Measurements from ENCODE around the gene SMC2. TPM values are rescaled to one million over a fixed set of nuclear protein-coding genes. Genes with fewer than 3 reads are reported as not detected.

The SMC2 gene
- total and polyA plus RNA-seq, 9 of the 15 experiments (the other 6 are each of a cell fraction or from before 2014, with no cell fraction given) = 18.0 to 54.0 (median 32.9) TPM

DNA sequence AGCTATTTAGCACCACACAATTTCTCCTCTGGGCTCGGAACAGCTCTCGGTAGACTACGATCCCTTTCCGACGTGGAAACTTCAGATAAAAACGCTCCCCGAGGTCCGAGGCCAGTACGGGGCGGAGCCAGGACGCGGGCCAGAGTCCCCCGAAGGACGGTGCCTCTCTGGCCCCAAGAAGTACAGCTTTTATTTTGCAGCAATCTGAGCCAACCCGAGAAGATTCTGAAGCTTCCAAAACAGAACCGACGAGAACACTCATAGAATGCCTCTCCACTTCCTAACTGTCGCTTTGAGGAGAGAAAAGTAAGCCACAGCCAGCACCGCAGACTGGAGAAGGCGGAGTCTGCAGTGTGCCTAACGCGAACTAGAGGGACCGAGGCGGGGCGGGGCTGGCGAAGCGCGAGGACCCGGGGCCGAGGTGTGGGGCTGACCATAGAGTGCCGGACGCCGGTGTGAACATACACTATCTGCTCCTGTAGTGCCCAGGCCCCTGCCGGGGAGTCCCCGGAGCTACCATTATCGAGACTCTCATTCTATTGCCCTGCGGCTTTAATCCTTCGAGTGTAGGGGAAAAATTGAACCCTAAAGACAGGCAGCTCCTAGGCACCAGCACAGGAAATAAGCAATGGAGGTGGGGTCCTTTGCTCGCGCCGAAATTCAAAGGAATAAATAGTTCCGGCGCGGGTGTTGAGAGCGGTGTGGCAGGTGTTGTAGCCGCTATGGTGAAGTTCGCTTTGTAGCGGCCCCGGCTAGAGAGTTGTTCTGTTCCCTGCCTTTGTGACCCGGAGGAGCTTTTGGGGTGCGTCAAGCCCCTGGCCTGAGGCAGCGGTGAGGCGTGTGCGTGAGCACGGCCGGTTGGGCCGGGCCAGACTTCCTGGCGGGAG lies at the start of gene SMC2 (continued):
- TF ChIP-seq HSF4 (CRISPR knock-in tag; IDR thresholded peaks at IDR 0.05; ENCODE audit: borderline replicate concordance) = no peak
- no peak for TF ChIP-seq FUS (optimal IDR thresholded peaks at IDR 0.05; ENCODE audit: low read depth, low read length)
- TF ChIP-seq GABPA (tag; conservative IDR thresholded peaks at IDR 0.05; ENCODE audit: low read depth) = peak; percentile 83
- TF ChIP-seq HNRNPK (IDR thresholded peaks at IDR 0.05; ENCODE audit: low read depth, low read length, poor library complexity, severe bottlenecking) = no peak
- no peak for TF ChIP-seq ZNF76 (CRISPR knock-in tag; IDR thresholded peaks at IDR 0.05; ENCODE audit: borderline replicate concordance)
- no peak for TF ChIP-seq CBFA2T3 (IDR thresholded peaks at IDR 0.05)
- TF ChIP-seq SNRNP70 (optimal IDR thresholded peaks at IDR 0.05; ENCODE audit: low read depth, low read length) = no peak
- 0 out of 2 replicates have a peak, but pooled peaks have one; percentile 9 for TF ChIP-seq CHD2 (IDR thresholded peaks at IDR 0.05; ENCODE audit: low read depth, low read length)
- TF ChIP-seq TBL1XR1 (IDR thresholded peaks at IDR 0.05; ENCODE audit: low read length in 2 of 2) = no peak
- TF ChIP-seq RBM22 (IDR thresholded peaks at IDR 0.05; ENCODE audit: low read depth, low read length, poor library complexity, severe bottlenecking) = no peak
- TF ChIP-seq ZKSCAN1 (IDR thresholded peaks at IDR 0.05; ENCODE audit: low read depth, low read length) = no peak
- TF ChIP-seq, protein P1, sequence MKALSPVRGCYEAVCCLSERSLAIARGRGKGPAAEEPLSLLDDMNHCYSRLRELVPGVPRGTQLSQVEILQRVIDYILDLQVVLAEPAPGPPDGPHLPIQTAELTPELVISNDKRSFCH (CRISPR knock-in tag; IDR thresholded peaks at IDR 0.05) = no peak
- TF ChIP-seq, protein P1 (tag; IDR thresholded peaks at IDR 0.05) = peak; percentile 60
- no peak for TF ChIP-seq HNRNPL (IDR thresholded peaks at IDR 0.05; ENCODE audit: low read depth, low read length)
- no peak for TF ChIP-seq RAD21 (CRISPR knock-in tag; conservative IDR thresholded peaks at IDR 0.05 in 1 of 2, IDR thresholded peaks at IDR 0.05 in 1 of 2)
- TF ChIP-seq, protein P2, sequence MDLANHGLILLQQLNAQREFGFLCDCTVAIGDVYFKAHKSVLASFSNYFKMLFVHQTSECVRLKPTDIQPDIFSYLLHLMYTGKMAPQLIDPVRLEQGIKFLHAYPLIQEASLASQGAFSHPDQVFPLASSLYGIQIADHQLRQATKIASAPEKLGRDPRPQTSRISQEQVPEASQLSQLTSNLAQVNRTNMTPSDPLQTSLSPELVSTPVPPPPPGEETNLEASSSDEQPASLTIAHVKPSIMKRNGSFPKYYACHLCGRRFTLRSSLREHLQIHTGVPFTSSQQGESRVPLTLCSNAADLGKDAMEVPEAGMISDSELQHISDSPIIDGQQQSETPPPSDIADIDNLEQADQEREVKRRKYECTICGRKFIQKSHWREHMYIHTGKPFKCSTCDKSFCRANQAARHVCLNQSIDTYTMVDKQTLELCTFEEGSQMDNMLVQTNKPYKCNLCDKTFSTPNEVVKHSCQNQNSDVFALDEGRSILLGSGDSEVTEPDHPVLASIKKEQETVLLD (IDR thresholded peaks at IDR 0.05) = no peak
- peak; percentile 11 for TF ChIP-seq BRD9 (IDR thresholded peaks at IDR 0.05; ENCODE audit: low read depth, partially characterized antibody)
- no peak for TF ChIP-seq MTA2 (IDR thresholded peaks at IDR 0.05; ENCODE audit: low read depth)
- TF ChIP-seq HDGF (IDR thresholded peaks at IDR 0.05) = no peak
- TF ChIP-seq ZEB2 (IDR thresholded peaks at IDR 0.05) = no peak
- TF ChIP-seq TCF7 (IDR thresholded peaks at IDR 0.05; ENCODE audit: borderline replicate concordance) = no peak
- TF ChIP-seq, protein P3, sequence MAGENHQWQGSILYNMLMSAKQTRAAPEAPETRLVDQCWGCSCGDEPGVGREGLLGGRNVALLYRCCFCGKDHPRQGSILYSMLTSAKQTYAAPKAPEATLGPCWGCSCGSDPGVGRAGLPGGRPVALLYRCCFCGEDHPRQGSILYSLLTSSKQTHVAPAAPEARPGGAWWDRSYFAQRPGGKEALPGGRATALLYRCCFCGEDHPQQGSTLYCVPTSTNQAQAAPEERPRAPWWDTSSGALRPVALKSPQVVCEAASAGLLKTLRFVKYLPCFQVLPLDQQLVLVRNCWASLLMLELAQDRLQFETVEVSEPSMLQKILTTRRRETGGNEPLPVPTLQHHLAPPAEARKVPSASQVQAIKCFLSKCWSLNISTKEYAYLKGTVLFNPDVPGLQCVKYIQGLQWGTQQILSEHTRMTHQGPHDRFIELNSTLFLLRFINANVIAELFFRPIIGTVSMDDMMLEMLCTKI (IDR thresholded peaks at IDR 0.05; ENCODE audit: partially characterized antibody) = no peak
- no peak for TF ChIP-seq SIRT6 (IDR thresholded peaks at IDR 0.05; ENCODE audit: low read depth, low read length)
- no peak for TF ChIP-seq ZNF324 (CRISPR knock-in tag; IDR thresholded peaks at IDR 0.05)
- TF ChIP-seq, protein P4, sequence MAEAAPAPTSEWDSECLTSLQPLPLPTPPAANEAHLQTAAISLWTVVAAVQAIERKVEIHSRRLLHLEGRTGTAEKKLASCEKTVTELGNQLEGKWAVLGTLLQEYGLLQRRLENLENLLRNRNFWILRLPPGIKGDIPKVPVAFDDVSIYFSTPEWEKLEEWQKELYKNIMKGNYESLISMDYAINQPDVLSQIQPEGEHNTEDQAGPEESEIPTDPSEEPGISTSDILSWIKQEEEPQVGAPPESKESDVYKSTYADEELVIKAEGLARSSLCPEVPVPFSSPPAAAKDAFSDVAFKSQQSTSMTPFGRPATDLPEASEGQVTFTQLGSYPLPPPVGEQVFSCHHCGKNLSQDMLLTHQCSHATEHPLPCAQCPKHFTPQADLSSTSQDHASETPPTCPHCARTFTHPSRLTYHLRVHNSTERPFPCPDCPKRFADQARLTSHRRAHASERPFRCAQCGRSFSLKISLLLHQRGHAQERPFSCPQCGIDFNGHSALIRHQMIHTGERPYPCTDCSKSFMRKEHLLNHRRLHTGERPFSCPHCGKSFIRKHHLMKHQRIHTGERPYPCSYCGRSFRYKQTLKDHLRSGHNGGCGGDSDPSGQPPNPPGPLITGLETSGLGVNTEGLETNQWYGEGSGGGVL (CRISPR knock-in tag; IDR thresholded peaks at IDR 0.05) = no peak
